Measurements from ENCODE around the gene FAM217A.

FAM217A gene

GRCh38 chr6:4025681-4026080 lies 53.3 kb downstream of the FAM217A start:
- Histone ChIP-seq H2AFZ (ENCODE audit: low read depth, low read length) (no peak overlapping the region), H3K79me2 (ENCODE audit: low read length) (peaks cover 94% of the 10 kb centered on the region), H3K4me3 (ENCODE audit: low read length) (no peak overlapping the region), H3K9ac (ENCODE audit: low read length) (no peak overlapping the region), H3K36me3 (replicated peaks; ENCODE audit: low read depth, low read length) (peaks cover 7% of the 10 kb centered on the region), H3K4me1 (ENCODE audit: low read length) (peaks cover 16% of the 10 kb centered on the region), H3K27ac (ENCODE audit: low read length) (no peak overlapping the region), H4K20me1 (ENCODE audit: insufficient read depth, low read length) (peaks cover 72% of the 10 kb centered on the region), H3K27me3 (ENCODE audit: low read depth, low read length) (no peaks in the 10 kb centered on the region), H3K4me2 (ENCODE audit: low read length) (no peak overlapping the region), H3K9me3 (ENCODE audit: insufficient read depth, low read length) (no peaks in the 10 kb centered on the region)
- TF ChIP-seq EZH2phosphoT487 (IDR thresholded peaks at IDR 0.05; ENCODE audit: low read depth) (no peak), CTCF (IDR thresholded peaks at IDR 0.05; ENCODE audit: low read depth, low read length) (no peak)

GRCh38 chr6:4023240-4023639 lies 55.7 kb downstream of the FAM217A start:
- peaks cover 75% of the 10 kb centered on the region for H3K79me2 ChIP-seq (ENCODE audit: low read length)
- peaks cover 16% of the 10 kb centered on the region for H3K4me1 ChIP-seq (ENCODE audit: low read length)
- H3K4me3 ChIP-seq (ENCODE audit: low read length): peak overlapping the region; percentile 79
- H3K9me3 ChIP-seq (ENCODE audit: insufficient read depth, low read length): no peaks in the 10 kb centered on the region
- peak overlapping the region; percentile 65 for H3K4me2 ChIP-seq (ENCODE audit: low read length)
- TF ChIP-seq EZH2phosphoT487 (IDR thresholded peaks at IDR 0.05; ENCODE audit: low read depth): no peak
- no peak for TF ChIP-seq CTCF (IDR thresholded peaks at IDR 0.05; ENCODE audit: low read depth, low read length)
- H2AFZ ChIP-seq (ENCODE audit: low read depth, low read length): no peak overlapping the region
- H3K36me3 ChIP-seq (replicated peaks; ENCODE audit: low read depth, low read length): peaks cover 3% of the 10 kb centered on the region
- peaks cover 55% of the 10 kb centered on the region for H4K20me1 ChIP-seq (ENCODE audit: insufficient read depth, low read length)
- no peaks in the 10 kb centered on the region for H3K27me3 ChIP-seq (ENCODE audit: low read depth, low read length)
- no peak overlapping the region for H3K27ac ChIP-seq (ENCODE audit: low read length)
- peak overlapping the region; percentile 87; the same call in 1 of the 2 replicates for H3K9ac ChIP-seq (ENCODE audit: low read length)

- no peak for TF ChIP-seq EZH2phosphoT487 (IDR thresholded peaks at IDR 0.05; ENCODE audit: low read depth)
- no peak for TF ChIP-seq CTCF (IDR thresholded peaks at IDR 0.05; ENCODE audit: low read depth, low read length)
- Histone ChIP-seq H3K27ac (ENCODE audit: low read length) (peak overlapping the region; percentile 82), H3K4me2 (ENCODE audit: low read length) (peak overlapping the region; percentile 65), H3K9me3 (ENCODE audit: insufficient read depth, low read length) (no peaks in the 10 kb centered on the region), H3K27me3 (ENCODE audit: low read depth, low read length) (no peaks in the 10 kb centered on the region), H3K79me2 (ENCODE audit: low read length) (peaks cover 75% of the 10 kb centered on the region), H2AFZ (ENCODE audit: low read depth, low read length) (no peak overlapping the region), H3K4me1 (ENCODE audit: low read length) (peaks cover 19% of the 10 kb centered on the region), H3K9ac (ENCODE audit: low read length) (peak overlapping the region; percentile 87), H4K20me1 (ENCODE audit: insufficient read depth, low read length) (peaks cover 45% of the 10 kb centered on the region), H3K36me3 (replicated peaks; ENCODE audit: low read depth, low read length) (peaks cover 2% of the 10 kb centered on the region), H3K4me3 (ENCODE audit: low read length) (peak overlapping the region; percentile 79)
These were observed 56.9 kb downstream of the FAM217A start for GRCh38 chr6:4021854-4022695.

- Histone ChIP-seq H3K36me3 (replicated peaks; ENCODE audit: low read depth, low read length) (no peaks in the 10 kb centered on the region), H3K27ac (ENCODE audit: low read length) (peak overlapping the region; percentile 82), H3K4me2 (ENCODE audit: low read length) (peak overlapping the region; percentile 89), H3K4me1 (ENCODE audit: low read length) (peaks cover 21% of the 10 kb centered on the region), H3K9ac (ENCODE audit: low read length) (peak overlapping the region; percentile 87), H3K79me2 (ENCODE audit: low read length) (peaks cover 75% of the 10 kb centered on the region), H2AFZ (ENCODE audit: low read depth, low read length) (peak overlapping the region; percentile 35; the same call in 1 of the 2 replicates), H3K27me3 (ENCODE audit: low read depth, low read length) (no peaks in the 10 kb centered on the region), H4K20me1 (ENCODE audit: insufficient read depth, low read length) (peaks cover 39% of the 10 kb centered on the region), H3K9me3 (ENCODE audit: insufficient read depth, low read length) (no peaks in the 10 kb centered on the region), H3K4me3 (ENCODE audit: low read length) (peak overlapping the region; percentile 79)
- TF ChIP-seq EZH2phosphoT487 (IDR thresholded peaks at IDR 0.05; ENCODE audit: low read depth) (no peak), CTCF (IDR thresholded peaks at IDR 0.05; ENCODE audit: low read depth, low read length) (peak; percentile 37)
These were observed 57.6 kb downstream of the FAM217A start for GRCh38 chr6:4021133-4021853.

Data from OCI-LY3 (cell line).